Measurements from ENCODE around the gene RGMB.

GRCh38 chr5:98794414-98795080, 21.1 kb downstream of the RGMB start:
- TF ChIP-seq EZH2phosphoT487 (IDR thresholded peaks at IDR 0.05; ENCODE audit: insufficient read depth, low read depth) (no peak), EZH2 (IDR thresholded peaks at IDR 0.05; ENCODE audit: insufficient read depth, poor library complexity, severe bottlenecking) (no peak)
